Panc1 (cell line): ENCODE results near the gene DARS2. TPM values are rescaled to one million over a fixed set of nuclear protein-coding genes. Genes with fewer than 3 reads are reported as not detected.
"Not testable (repeated sequence)": the region's sequence is repeated elsewhere in the genome, so short reads cannot be mapped to it uniquely, and the experiment has no call there.

ENCODE experiments used
- ATAC-seq: fragments of 200-7000 bp; cut with Tn5 transposase; 2 replicates; pipeline ENCODE4 v1.9.1; 2020; ENCODE audit warnings: mild to moderate bottlenecking, moderate library complexity
- BruUV-seq: library from RNA; stranded (reverse); fragments of 400-500 nt; replicated peaks from 2 replicates; lab custom pipeline; 2021; lab: Mats Ljungman, UMichigan
- CTCF ChIA-PET: fragments of 300-600 bp; sonication (Branson Sonifier 250); formaldehyde crosslinking; loops from one replicate; lab custom pipeline; 2022; ENCODE audit warnings: antibody characterized with exemption; lab: Charles Lee
- POLR2A ChIA-PET: fragments of 300-600 bp; sonication (Branson Sonifier 250); formaldehyde crosslinking; loops from one replicate; lab custom pipeline; 2022; ENCODE audit warnings: antibody characterized with exemption; lab: Charles Lee
- DNase-seq: peaks from one replicate; pipeline ENCODE4 v3.0.0-alpha.2; 2010; ENCODE audit warnings: low read depth, low spot score
- H3K27ac ChIP-seq: 2 replicates; pipeline ENCODE4 v1.5.1; 2011; ENCODE audit warnings: mild to moderate bottlenecking, low read length, inconsistent platforms
- H3K27me3 ChIP-seq: fragments of 200-500 bp; sonication (Bioruptor generic); 2 replicates; pipeline ENCODE4 v1.6.0; 2014; ENCODE audit warnings: low read length, inconsistent platforms; ENCODE audit not compliant: control insufficient read depth, insufficient read depth
- H3K36me3 ChIP-seq: fragments of 200-500 bp; sonication (Bioruptor generic); 2 replicates; pipeline ENCODE4 v1.5.1; 2014; ENCODE audit warnings: inconsistent platforms, mild to moderate bottlenecking, low read length, moderate library complexity; ENCODE audit not compliant: control insufficient read depth, insufficient read depth
- H3K4me1 ChIP-seq: 2 replicates; pipeline ENCODE4 v1.5.1; 2011; ENCODE audit warnings: inconsistent platforms, mild to moderate bottlenecking, low read length, moderate library complexity; ENCODE audit not compliant: control insufficient read depth, insufficient read depth
- H3K4me3 ChIP-seq, 2 experiments: 2 replicates each; pipeline ENCODE4 v1.5.1; 2011 to 2012; ENCODE audit warnings: low read depth in 2 of 2, low read length in 2 of 2, mild to moderate bottlenecking in 2 of 2, inconsistent platforms in 1 of 2, moderate library complexity in 1 of 2
- H3K9me3 ChIP-seq: fragments of 200-500 bp; sonication (Bioruptor generic); 2 replicates; pipeline ENCODE4 v1.5.1; 2014; ENCODE audit warnings: low read depth, mild to moderate bottlenecking, inconsistent platforms, low read length, moderate library complexity; ENCODE audit not compliant: control insufficient read depth, insufficient read depth
- POLR2AphosphoS5 ChIP-seq: IDR thresholded peaks from 2 replicates; pipeline ENCODE4 v1.6.1; 2012; ENCODE audit warnings: mild to moderate bottlenecking, low read depth, low read length, moderate library complexity
- SIN3A ChIP-seq: IDR thresholded peaks from 2 replicates; pipeline ENCODE4 v1.6.1; 2012; ENCODE audit warnings: low read depth, mild to moderate bottlenecking, low read length, moderate library complexity, borderline replicate concordance; ENCODE audit not compliant: insufficient read depth
- TCF7L2 ChIP-seq: IDR thresholded peaks from 2 replicates; pipeline ENCODE4 v1.6.1; 2011; ENCODE audit warnings: mild to moderate bottlenecking, low read depth, low read length, inconsistent platforms
- in situ Hi-C: cut with HindIII; loops from 2 replicates; pipeline ENCODE4 v1.10.0; 2016; ENCODE audit warnings: low sequenced_read_pairs, low pct_unique_long_range_greater_than_20kb
- intact Hi-C: fragments of 100-400 bp; cut with micrococcal nuclease; formaldehyde crosslinking; loops from one replicate; pipeline ENCODE4 v1.10.0; 2022; ENCODE audit not compliant: unreplicated experiment
- total RNA-seq: library from RNA; stranded (reverse); gene quantifications from one replicate; pipeline ENCODE4 v1.2.1, GENCODE V29; 2021; ENCODE audit not compliant: unreplicated experiment
- TF ChIP-seq, protein P1 (sequence below), 2 experiments: IDR thresholded peaks; 2 replicates each; pipeline ENCODE4 v1.6.1; 2011 to 2012; ENCODE audit warnings: low read depth in 2 of 2, control low read depth in 1 of 2, low read length in 1 of 2, mild to moderate bottlenecking in 1 of 2, moderate library complexity in 1 of 2; ENCODE audit not compliant: insufficient read depth in 1 of 2
- TF ChIP-seq, protein P2 (sequence below): fragments of 450-650 bp; IDR thresholded peaks from 2 replicates; pipeline ENCODE4 v1.5.1; 2017; ENCODE audit warnings: mild to moderate bottlenecking

DARS2 gene
- total RNA-seq, 1 experiment from 2014 or later, result 28.8 TPM

DNA sequence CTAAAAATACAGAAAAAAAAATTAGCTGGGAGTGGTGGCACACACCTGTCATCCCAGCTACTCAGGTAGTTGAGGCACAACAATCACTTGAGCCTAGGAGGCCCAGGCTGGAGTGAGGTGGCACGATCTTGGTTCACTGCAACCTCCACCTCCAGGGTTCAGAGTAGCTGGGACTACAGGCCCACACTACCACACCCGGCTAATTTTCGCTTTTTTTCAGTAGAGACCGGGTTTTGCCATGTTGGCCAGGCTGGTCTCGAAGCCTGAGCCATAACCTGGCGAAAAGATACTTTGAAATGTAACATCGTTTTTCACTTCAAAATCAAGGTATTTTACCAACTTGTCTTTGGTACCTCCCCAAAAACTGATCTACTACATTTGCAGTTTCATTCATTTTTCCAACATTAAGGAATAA is 37.3 kb downstream of the DARS2 start:
- BruUV-seq, result no TSS peak
- H3K36me3 ChIP-seq, result peaks cover 46% of the 10 kb centered on the region
- TF ChIP-seq, protein P1, sequence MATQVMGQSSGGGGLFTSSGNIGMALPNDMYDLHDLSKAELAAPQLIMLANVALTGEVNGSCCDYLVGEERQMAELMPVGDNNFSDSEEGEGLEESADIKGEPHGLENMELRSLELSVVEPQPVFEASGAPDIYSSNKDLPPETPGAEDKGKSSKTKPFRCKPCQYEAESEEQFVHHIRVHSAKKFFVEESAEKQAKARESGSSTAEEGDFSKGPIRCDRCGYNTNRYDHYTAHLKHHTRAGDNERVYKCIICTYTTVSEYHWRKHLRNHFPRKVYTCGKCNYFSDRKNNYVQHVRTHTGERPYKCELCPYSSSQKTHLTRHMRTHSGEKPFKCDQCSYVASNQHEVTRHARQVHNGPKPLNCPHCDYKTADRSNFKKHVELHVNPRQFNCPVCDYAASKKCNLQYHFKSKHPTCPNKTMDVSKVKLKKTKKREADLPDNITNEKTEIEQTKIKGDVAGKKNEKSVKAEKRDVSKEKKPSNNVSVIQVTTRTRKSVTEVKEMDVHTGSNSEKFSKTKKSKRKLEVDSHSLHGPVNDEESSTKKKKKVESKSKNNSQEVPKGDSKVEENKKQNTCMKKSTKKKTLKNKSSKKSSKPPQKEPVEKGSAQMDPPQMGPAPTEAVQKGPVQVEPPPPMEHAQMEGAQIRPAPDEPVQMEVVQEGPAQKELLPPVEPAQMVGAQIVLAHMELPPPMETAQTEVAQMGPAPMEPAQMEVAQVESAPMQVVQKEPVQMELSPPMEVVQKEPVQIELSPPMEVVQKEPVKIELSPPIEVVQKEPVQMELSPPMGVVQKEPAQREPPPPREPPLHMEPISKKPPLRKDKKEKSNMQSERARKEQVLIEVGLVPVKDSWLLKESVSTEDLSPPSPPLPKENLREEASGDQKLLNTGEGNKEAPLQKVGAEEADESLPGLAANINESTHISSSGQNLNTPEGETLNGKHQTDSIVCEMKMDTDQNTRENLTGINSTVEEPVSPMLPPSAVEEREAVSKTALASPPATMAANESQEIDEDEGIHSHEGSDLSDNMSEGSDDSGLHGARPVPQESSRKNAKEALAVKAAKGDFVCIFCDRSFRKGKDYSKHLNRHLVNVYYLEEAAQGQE (IDR thresholded peaks at IDR 0.05; ENCODE audit: insufficient read depth in 1 of 2, low read depth in 2 of 2, low read length in 1 of 2), result no peak
- TF ChIP-seq, protein P2, sequence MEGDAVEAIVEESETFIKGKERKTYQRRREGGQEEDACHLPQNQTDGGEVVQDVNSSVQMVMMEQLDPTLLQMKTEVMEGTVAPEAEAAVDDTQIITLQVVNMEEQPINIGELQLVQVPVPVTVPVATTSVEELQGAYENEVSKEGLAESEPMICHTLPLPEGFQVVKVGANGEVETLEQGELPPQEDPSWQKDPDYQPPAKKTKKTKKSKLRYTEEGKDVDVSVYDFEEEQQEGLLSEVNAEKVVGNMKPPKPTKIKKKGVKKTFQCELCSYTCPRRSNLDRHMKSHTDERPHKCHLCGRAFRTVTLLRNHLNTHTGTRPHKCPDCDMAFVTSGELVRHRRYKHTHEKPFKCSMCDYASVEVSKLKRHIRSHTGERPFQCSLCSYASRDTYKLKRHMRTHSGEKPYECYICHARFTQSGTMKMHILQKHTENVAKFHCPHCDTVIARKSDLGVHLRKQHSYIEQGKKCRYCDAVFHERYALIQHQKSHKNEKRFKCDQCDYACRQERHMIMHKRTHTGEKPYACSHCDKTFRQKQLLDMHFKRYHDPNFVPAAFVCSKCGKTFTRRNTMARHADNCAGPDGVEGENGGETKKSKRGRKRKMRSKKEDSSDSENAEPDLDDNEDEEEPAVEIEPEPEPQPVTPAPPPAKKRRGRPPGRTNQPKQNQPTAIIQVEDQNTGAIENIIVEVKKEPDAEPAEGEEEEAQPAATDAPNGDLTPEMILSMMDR, result no peak
- TF ChIP-seq SIN3A (no peak), TCF7L2 (no peak), POLR2AphosphoS5 (peak; percentile 48; the same call in 1 of the 2 replicates)

GRCh38 chr1:173862146-173862768 is 37.8 kb downstream of the DARS2 start:
- H3K9me3 ChIP-seq, H3K4me3 ChIP-seq, in situ Hi-C loops, CTCF ChIA-PET, DNase-seq, H3K27me3 ChIP-seq, BruUV-seq, POLR2A ChIA-PET, intact Hi-C loops, H3K27ac ChIP-seq: not testable (repeated sequence)
- Histone ChIP-seq H3K4me1 (peaks cover 26% of the 10 kb centered on the region), H3K36me3 (peaks cover 47% of the 10 kb centered on the region)
- peak; percentile 81 for TF ChIP-seq POLR2AphosphoS5
- ATAC-seq, result peak; percentile 55

More for the DNA sequence above, 37.3 kb downstream of the DARS2 start:
- ATAC-seq, result peak; percentile 55
- H3K9me3 ChIP-seq, result no peaks in the 10 kb centered on the region
- H3K4me1 ChIP-seq, result peaks cover 26% of the 10 kb centered on the region
- ChIA-PET CTCF (no interaction called here), POLR2A (interaction anchor here (0.6 kb wide), 1 partner anchor 302 kb away, joined by 4 read pairs; no protein-coding TSS in a partner anchor)
- intact Hi-C loops (no loop called here), in situ Hi-C loops (no loop called here)
- H3K4me3 ChIP-seq, result no peak overlapping the region
- no peak for DNase-seq
- no peaks in the 10 kb centered on the region for H3K27me3 ChIP-seq
- H3K27ac ChIP-seq, result no peak overlapping the region

DNA sequence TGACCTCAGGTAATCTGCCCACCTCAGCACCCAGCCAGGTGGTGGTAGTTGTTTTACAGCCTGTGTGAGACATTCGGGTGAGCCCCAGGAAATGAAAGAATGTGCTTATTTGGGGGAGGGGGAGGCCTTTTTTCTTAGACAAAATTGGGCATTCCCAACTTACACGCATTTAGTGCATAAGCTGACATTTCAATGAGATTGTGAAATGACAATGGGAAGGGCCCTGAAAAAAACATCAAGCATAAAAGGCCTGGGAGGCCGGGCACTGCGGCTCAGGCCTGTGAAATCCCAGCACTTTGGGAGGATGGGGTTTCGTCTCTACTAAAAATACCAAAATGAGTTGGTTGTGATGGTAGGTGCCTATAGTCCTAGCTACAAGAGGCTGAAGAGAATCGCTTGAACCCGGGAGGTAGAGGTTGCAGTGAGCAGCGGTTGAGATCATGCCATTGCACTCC is 38.3 kb downstream of the DARS2 start:
- H3K27me3 ChIP-seq, result no peaks in the 10 kb centered on the region
- DNase-seq, result no peak
- TF ChIP-seq POLR2AphosphoS5 (no peak), SIN3A (no peak), TCF7L2 (no peak)
- TF ChIP-seq, protein P2, result no peak
- TF ChIP-seq, protein P1 (IDR thresholded peaks at IDR 0.05; ENCODE audit: insufficient read depth in 1 of 2, low read depth in 2 of 2, low read length in 1 of 2), result no peak
- no peaks in the 10 kb centered on the region for H3K9me3 ChIP-seq
- peak; percentile 20 for ATAC-seq
- in situ Hi-C loops (no loop called here), intact Hi-C loops (no loop called here)
- CTCF ChIA-PET, result no interaction called here
- peaks cover 46% of the 10 kb centered on the region for H3K36me3 ChIP-seq
- POLR2A ChIA-PET, result interaction anchor here (0.6 kb wide), 1 partner anchor 36 kb away, joined by 7 read pairs; no protein-coding TSS in a partner anchor
- no TSS peak for BruUV-seq
- H3K4me1 ChIP-seq, result peaks cover 26% of the 10 kb centered on the region
- no peak overlapping the region for H3K27ac ChIP-seq
- H3K4me3 ChIP-seq, result no peak overlapping the region
